Karpas-422 (cell line): ENCODE results near the gene KCNG2. TPM values are rescaled to one million over a fixed set of nuclear protein-coding genes. Genes with fewer than 3 reads are reported as not detected.

Source experiments
- DNase-seq: peaks from one replicate; pipeline ENCODE4 v3.0.0-alpha.2; 2015
- H2AFZ ChIP-seq: fragments of 200-600 bp; sonication (generic); 2 replicates; pipeline ENCODE4 v1.6.1; 2014; ENCODE audit warnings: antibody characterized with exemption, low read length, mixed read lengths
- H3K27ac ChIP-seq: fragments of 200-600 bp; sonication (generic); 2 replicates; pipeline ENCODE4 v1.5.1; 2014; ENCODE audit warnings: mild to moderate bottlenecking, low read length, moderate library complexity
- H3K27me3 ChIP-seq: fragments of 200-600 bp; sonication (generic); 2 replicates; pipeline ENCODE4 v1.6.1; 2014; ENCODE audit warnings: low read length, mixed read lengths
- H3K36me3 ChIP-seq: fragments of 200-600 bp; sonication (generic); 2 replicates; pipeline ENCODE4 v1.6.1; 2014; ENCODE audit warnings: low read length, mixed read lengths; ENCODE audit not compliant: insufficient read depth
- H3K4me1 ChIP-seq: fragments of 200-600 bp; sonication (generic); 2 replicates; pipeline ENCODE4 v1.6.1; 2014; ENCODE audit warnings: mild to moderate bottlenecking, low read length, mixed read lengths
- H3K4me2 ChIP-seq: fragments of 200-600 bp; sonication (generic); 2 replicates; pipeline ENCODE4 v1.6.1; 2014; ENCODE audit warnings: low read length, low read depth, mild to moderate bottlenecking; ENCODE audit not compliant: poor library complexity, severe bottlenecking
- H3K4me3 ChIP-seq: fragments of 200-600 bp; sonication (generic); 2 replicates; pipeline ENCODE4 v1.5.1; 2014; ENCODE audit warnings: mild to moderate bottlenecking, antibody characterized with exemption, low read length, mixed read lengths
- H3K79me2 ChIP-seq: fragments of 200-600 bp; sonication (generic); 2 replicates; pipeline ENCODE4 v1.6.1; 2014; ENCODE audit warnings: mild to moderate bottlenecking, low read length, mixed read lengths
- H3K9ac ChIP-seq: fragments of 200-600 bp; sonication (generic); 2 replicates; pipeline ENCODE4 v1.6.0; 2014; ENCODE audit warnings: low read length
- H3K9me2 ChIP-seq: fragments of 200-600 bp; sonication (generic), shearing (Covaris generic); replicated peaks from 2 replicates; pipeline ENCODE4 v1.6.0; 2014; ENCODE audit warnings: mild to moderate bottlenecking, low read length, moderate library complexity; ENCODE audit not compliant: insufficient read depth
- H3K9me3 ChIP-seq: fragments of 300-700, 200-600 bp; sonication (generic); 2 replicates; pipeline ENCODE4 v1.6.1; 2014; ENCODE audit warnings: low read length, mixed read lengths
- H4K20me1 ChIP-seq: fragments of 200-600 bp; sonication (generic); 2 replicates; pipeline ENCODE4 v1.6.1; 2014; ENCODE audit warnings: mild to moderate bottlenecking, antibody characterized with exemption, low read length, low read depth; ENCODE audit not compliant: insufficient read depth
- total RNA-seq: library from RNA; depleted of rRNA; stranded (reverse); fragments of >200 nt; shearing (Covaris generic); gene quantifications from 2 replicates; pipeline ENCODE4 v1.2.3, GENCODE V29; 2014; ENCODE audit warnings: low replicate concordance

The KCNG2 gene
- total RNA-seq, 1 experiment from 2014 or later: not detected

DNA sequence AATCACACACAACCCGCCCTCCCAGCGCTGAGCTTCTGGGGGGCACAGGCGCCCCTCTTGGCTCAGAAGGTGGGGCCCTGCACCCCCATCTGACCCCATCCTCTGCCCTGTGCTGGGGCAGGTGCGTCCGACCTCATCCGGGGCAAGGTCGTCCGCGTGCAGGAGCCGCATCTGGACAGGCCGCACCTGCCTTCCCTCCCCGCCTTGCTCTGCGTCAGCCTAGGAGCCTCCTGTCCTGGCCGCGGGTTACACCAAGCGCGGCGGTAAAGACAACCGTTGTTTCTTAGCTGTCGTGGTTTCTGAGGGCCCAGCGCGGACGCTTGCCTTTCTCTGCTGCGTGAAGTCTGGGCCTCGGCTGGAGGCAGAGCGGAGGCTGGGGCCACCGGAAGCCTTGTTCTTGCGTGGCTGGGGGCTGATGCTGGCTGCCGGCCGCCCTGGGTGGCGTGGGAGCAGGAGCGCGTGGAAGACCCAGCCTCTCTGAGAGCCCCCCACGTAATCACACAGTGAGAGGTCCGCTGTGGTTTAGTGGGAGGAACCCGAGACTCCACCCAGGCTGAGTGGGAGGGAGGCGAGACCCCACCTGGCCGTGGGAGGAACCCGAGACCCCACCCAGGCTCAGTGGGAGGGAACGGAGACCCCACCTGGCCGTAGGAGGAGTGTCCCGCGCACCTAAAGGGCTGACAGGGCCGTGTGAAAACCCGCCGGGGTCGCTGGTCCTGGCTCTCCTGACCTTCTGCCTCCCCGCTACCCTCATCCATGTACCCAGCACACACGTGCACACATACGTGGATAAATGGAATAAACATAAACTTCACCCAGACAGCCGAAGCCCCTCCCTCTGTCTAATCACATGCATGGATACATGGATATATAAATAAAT lies 51.8 kb downstream of the KCNG2 start:
- peaks cover under 1% of the 10 kb centered on the region for H3K4me1 ChIP-seq
- H3K4me2 ChIP-seq: no peak overlapping the region
- no peak overlapping the region for H3K27ac ChIP-seq
- H3K9me3 ChIP-seq: no peaks in the 10 kb centered on the region
- H3K27me3 ChIP-seq: no peaks in the 10 kb centered on the region
- H2AFZ ChIP-seq: no peak overlapping the region
- H4K20me1 ChIP-seq: no peaks in the 10 kb centered on the region
- H3K4me3 ChIP-seq: no peak overlapping the region
- no peak for DNase-seq
- H3K9ac ChIP-seq: no peak overlapping the region
- H3K36me3 ChIP-seq: no peaks in the 10 kb centered on the region
- H3K79me2 ChIP-seq: no peaks in the 10 kb centered on the region
- H3K9me2 ChIP-seq: no peaks in the 10 kb centered on the region

DNA sequence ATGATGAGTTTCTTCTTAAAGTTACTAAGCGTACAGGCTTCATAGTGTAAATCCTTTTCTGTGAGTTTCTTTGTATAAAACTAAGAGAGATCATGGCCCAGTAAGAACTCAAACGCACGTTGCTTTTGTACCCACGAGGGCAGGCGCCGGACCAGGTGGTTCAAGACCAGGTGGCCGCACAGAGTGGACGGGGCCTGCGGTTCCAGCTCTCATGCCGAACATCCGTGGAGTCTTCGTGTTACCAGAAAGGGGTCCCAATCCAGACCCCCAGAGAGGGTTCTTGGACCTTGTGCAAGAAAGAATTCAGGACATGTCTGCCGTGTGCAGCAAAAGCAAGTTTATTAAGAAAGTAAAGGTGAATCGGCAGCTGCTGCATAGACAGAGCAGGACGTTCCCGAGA lies 53.0 kb downstream of the KCNG2 start:
- H3K27ac ChIP-seq: no peak overlapping the region
- no peaks in the 10 kb centered on the region for H3K27me3 ChIP-seq
- H4K20me1 ChIP-seq: no peaks in the 10 kb centered on the region
- no peak overlapping the region for H2AFZ ChIP-seq
- H3K4me3 ChIP-seq: no peak overlapping the region
- H3K36me3 ChIP-seq: no peaks in the 10 kb centered on the region
- no peak overlapping the region for H3K4me2 ChIP-seq
- DNase-seq: no peak
- peaks cover 12% of the 10 kb centered on the region for H3K4me1 ChIP-seq
- H3K9me2 ChIP-seq: no peaks in the 10 kb centered on the region
- no peak overlapping the region for H3K9ac ChIP-seq
- no peaks in the 10 kb centered on the region for H3K9me3 ChIP-seq
- H3K79me2 ChIP-seq: no peaks in the 10 kb centered on the region

- Histone ChIP-seq H3K27ac (no peak overlapping the region), H3K9ac (no peak overlapping the region), H3K4me1 (peaks cover 20% of the 10 kb centered on the region), H3K27me3 (no peaks in the 10 kb centered on the region), H4K20me1 (no peaks in the 10 kb centered on the region), H3K9me3 (no peaks in the 10 kb centered on the region), H3K36me3 (no peaks in the 10 kb centered on the region), H2AFZ (no peak overlapping the region), H3K79me2 (no peaks in the 10 kb centered on the region), H3K4me2 (no peak overlapping the region), H3K9me2 (no peaks in the 10 kb centered on the region), H3K4me3 (no peak overlapping the region)
- DNase-seq: no peak
Measured at GRCh38 chr18:79851489-79851888, 53.8 kb downstream of the KCNG2 start.

- Histone ChIP-seq H3K4me2 (no peak overlapping the region), H3K4me1 (peaks cover 23% of the 10 kb centered on the region), H3K36me3 (no peaks in the 10 kb centered on the region), H4K20me1 (no peaks in the 10 kb centered on the region), H3K9me3 (no peaks in the 10 kb centered on the region), H3K4me3 (no peak overlapping the region), H3K27me3 (no peaks in the 10 kb centered on the region), H3K27ac (no peak overlapping the region), H3K79me2 (no peaks in the 10 kb centered on the region), H3K9me2 (no peaks in the 10 kb centered on the region), H3K9ac (no peak overlapping the region), H2AFZ (no peak overlapping the region)
- DNase-seq: no peak
Measured at GRCh38 chr18:79851950-79852349, 54.2 kb downstream of the KCNG2 start.

DNA sequence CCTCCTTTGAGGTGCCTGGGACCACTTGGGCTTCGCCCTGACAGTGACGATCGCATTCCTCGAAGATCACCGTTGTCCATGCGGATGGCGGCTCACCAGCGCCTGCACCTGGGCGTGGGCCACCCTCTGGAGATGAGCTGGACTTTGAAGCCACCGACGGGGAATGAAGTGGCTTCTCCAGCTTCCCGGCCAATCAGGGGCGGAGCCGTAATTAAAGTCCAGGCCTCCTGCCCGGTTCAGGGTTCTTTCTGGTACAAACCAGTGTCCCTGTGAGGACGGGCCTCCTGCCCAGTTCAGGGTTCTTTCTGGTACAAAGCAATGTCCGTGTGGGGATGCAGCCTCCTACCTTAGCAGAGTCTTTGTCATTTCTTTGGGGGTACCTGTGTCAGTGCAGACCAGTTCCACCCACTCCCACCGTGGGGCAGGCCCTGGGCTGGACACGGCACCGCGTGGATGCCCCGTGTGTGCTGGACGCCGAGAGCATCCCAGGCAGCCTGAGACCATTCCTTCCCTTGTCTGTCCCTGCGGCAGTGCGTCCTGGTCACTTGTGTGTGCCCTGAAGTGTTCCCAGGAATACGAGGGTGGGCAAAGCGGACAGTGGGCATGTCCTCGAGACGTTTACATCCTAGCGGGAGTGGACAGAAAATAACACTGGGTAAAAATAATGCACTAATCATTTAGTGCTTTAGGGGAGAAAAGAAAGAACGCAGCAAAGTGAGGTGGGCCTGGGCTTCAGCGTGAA lies 55.0 kb downstream of the KCNG2 start:
- H3K9me3 ChIP-seq: no peaks in the 10 kb centered on the region
- DNase-seq: no peak
- H3K27me3 ChIP-seq: no peaks in the 10 kb centered on the region
- no peak overlapping the region for H3K9ac ChIP-seq
- no peak overlapping the region for H3K4me2 ChIP-seq
- H3K9me2 ChIP-seq: no peaks in the 10 kb centered on the region
- H3K4me1 ChIP-seq: peaks cover 23% of the 10 kb centered on the region
- H3K4me3 ChIP-seq: no peak overlapping the region
- H3K79me2 ChIP-seq: no peaks in the 10 kb centered on the region
- no peaks in the 10 kb centered on the region for H3K36me3 ChIP-seq
- H4K20me1 ChIP-seq: no peaks in the 10 kb centered on the region
- no peak overlapping the region for H2AFZ ChIP-seq
- no peak overlapping the region for H3K27ac ChIP-seq

DNA sequence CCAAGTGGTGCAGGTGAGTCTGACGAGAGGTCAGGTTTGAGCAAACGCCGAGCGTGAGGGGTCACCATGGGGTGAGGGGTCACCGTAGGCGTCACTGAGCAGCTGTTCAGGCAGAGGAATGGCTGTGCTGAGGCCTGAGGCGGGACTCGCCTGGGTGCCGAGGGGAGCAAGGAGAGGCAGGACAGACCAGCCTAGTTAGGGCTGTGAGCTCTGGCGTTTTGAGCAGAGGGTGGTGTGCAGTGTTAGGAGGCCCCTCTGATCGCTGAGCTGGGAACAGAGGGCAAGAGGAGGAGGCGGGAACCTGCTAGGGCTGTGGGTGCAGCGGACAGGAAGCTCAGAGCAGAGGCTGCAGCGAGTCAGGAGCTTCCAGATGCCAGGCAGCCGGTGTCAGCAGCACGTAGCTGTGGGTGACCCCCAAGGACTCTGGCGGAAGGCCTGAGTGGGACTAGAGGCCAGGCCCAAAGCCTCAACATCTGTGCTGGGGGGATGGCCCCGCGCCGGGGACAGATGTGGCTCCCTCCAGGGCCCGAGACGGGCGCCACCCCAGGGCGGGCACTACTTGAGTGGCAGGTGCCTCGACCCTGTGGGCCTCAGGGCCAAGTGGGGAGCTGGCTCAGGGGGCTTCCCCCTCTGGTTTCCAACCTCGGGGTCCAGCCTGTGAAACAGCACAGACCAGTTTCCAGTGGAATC lies 55.7 kb downstream of the KCNG2 start:
- Histone ChIP-seq H3K27ac (no peak overlapping the region), H3K9ac (no peak overlapping the region), H3K9me2 (no peaks in the 10 kb centered on the region), H3K27me3 (no peaks in the 10 kb centered on the region), H3K36me3 (no peaks in the 10 kb centered on the region), H3K4me1 (peaks cover 23% of the 10 kb centered on the region), H2AFZ (no peak overlapping the region), H3K79me2 (no peaks in the 10 kb centered on the region), H3K4me3 (no peak overlapping the region), H3K9me3 (no peaks in the 10 kb centered on the region), H3K4me2 (no peak overlapping the region), H4K20me1 (no peaks in the 10 kb centered on the region)
- no peak for DNase-seq

DNA sequence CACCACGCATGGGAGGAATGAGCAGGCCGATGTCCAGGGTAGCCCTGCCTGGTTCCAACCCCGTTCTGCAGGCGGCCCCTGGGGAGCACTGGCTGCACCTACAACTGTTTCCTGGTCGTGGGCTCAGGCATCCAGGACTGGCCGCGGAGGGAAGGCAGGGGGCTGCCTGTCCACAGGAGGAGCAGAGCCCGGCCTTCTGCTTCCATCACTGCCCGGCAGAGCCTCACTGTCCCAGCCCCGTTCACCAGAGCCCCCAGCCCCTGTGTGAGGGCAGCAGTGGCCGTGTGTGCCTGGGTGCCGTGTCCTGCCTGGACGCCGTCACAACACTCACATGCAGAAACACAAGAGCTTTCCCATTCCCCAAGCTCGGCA lies 56.2 kb downstream of the KCNG2 start:
- Histone ChIP-seq H3K9me3 (no peaks in the 10 kb centered on the region), H3K79me2 (no peaks in the 10 kb centered on the region), H3K27me3 (no peaks in the 10 kb centered on the region), H3K4me1 (peaks cover 23% of the 10 kb centered on the region), H3K36me3 (no peaks in the 10 kb centered on the region), H3K27ac (no peak overlapping the region), H3K9ac (no peak overlapping the region), H3K4me2 (no peak overlapping the region), H3K9me2 (no peaks in the 10 kb centered on the region), H3K4me3 (no peak overlapping the region), H4K20me1 (no peaks in the 10 kb centered on the region), H2AFZ (no peak overlapping the region)
- no peak for DNase-seq
